Calu3 (cell line): ENCODE results near the gene YJU2. TPM values are rescaled to one million over a fixed set of nuclear protein-coding genes. Genes with fewer than 3 reads are reported as not detected.

Source experiments
- BruUV-seq: library from RNA; stranded (reverse); fragments of 400-500 nt; replicated peaks from 2 replicates; lab custom pipeline; 2021; lab: Mats Ljungman, UMichigan
- CTCF ChIA-PET: fragments of 300-600 bp; sonication (Branson Sonifier 250); formaldehyde crosslinking; loops from one replicate; lab custom pipeline; 2022; ENCODE audit warnings: antibody characterized with exemption; lab: Charles Lee
- DNase-seq: peaks from one replicate; pipeline ENCODE4 v3.0.0; 2022
- H3K27ac Mint-ChIP-seq: one replicate; pipeline ENCODE4 v1.8.0; 2022; ENCODE audit warnings: mixed read lengths; ENCODE audit not compliant: unreplicated experiment
- H3K27me3 Mint-ChIP-seq: one replicate; pipeline ENCODE4 v1.8.0; 2022; ENCODE audit warnings: mixed read lengths; ENCODE audit not compliant: unreplicated experiment
- H3K36me3 Mint-ChIP-seq: one replicate; pipeline ENCODE4 v1.8.0; 2022; ENCODE audit warnings: mild to moderate bottlenecking, moderate library complexity, mixed read lengths; ENCODE audit not compliant: insufficient read depth, unreplicated experiment
- H3K4me1 Mint-ChIP-seq: one replicate; pipeline ENCODE4 v1.8.0; 2022; ENCODE audit warnings: mild to moderate bottlenecking, low read depth, mixed read lengths; ENCODE audit not compliant: unreplicated experiment
- H3K4me3 Mint-ChIP-seq: one replicate; pipeline ENCODE4 v1.8.0; 2022; ENCODE audit warnings: mild to moderate bottlenecking, low read depth, moderate library complexity, mixed read lengths; ENCODE audit not compliant: unreplicated experiment
- H3K9me3 Mint-ChIP-seq: one replicate; pipeline ENCODE4 v1.8.0; 2022; ENCODE audit warnings: low read depth, mixed read lengths; ENCODE audit not compliant: unreplicated experiment
- intact Hi-C: fragments of 100-400 bp; cut with micrococcal nuclease; formaldehyde crosslinking; loops from one replicate; pipeline ENCODE4 v1.10.0; 2022; ENCODE audit not compliant: unreplicated experiment
- total RNA-seq: library from RNA; stranded (reverse); gene quantifications from 2 replicates; pipeline ENCODE4 v1.2.3, GENCODE V29; 2022
- TF ChIP-seq, protein P1 (sequence below): fragments of 200-600 bp; IDR thresholded peaks from one replicate; pipeline ENCODE4 v1.8.0; 2022; ENCODE audit warnings: antibody characterized with exemption; ENCODE audit not compliant: unreplicated experiment

The YJU2 gene
- total RNA-seq, 1 experiment from 2014 or later: 7.8 TPM

DNA sequence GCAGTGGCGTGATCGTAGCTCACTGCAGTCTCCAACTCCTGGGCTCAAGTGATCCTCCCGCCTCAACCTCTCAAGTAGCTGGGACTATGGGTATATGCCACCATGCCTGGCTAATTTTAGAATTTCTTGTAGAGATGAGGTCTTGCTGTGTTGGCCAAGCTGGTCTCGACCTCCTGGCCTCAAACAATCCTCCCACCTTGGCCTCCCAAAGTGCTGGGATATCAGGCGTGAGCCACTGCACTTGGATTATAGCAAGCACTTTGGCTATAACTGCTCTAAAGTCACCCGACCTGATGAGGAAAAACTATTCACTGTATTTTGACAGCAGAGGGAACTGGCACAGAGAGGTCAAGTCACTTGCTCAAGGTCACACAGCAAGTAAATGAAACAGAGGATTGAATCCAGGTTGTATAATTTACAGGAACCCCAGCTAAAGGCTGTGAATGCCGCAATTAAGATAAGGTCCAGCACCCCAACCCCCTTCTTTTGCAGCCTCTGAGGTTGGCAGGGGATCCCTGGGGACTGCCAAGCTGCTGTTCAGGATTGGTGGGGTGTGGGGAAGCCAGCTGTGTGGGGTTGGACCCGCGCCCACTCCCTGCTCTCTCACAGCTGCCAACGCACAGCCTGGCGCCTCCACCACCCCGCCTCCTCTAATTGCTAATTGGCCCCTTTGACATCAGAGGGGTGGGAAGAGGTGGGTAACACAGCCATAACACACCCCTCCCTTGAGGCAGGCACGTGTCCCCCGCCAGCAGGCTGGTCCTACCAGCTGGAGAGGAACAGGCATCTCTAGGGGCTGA, 49.3 kb downstream of the YJU2 start:
- intact Hi-C loops: no loop called here
- Mint-ChIP-seq H3K27ac (no peak overlapping the region), H3K36me3 (peaks cover under 1% of the 10 kb centered on the region), H3K27me3 (peaks cover 23% of the 10 kb centered on the region), H3K4me3 (no peak overlapping the region), H3K4me1 (no peaks in the 10 kb centered on the region), H3K9me3 (no peaks in the 10 kb centered on the region)
- TF ChIP-seq, protein P1, sequence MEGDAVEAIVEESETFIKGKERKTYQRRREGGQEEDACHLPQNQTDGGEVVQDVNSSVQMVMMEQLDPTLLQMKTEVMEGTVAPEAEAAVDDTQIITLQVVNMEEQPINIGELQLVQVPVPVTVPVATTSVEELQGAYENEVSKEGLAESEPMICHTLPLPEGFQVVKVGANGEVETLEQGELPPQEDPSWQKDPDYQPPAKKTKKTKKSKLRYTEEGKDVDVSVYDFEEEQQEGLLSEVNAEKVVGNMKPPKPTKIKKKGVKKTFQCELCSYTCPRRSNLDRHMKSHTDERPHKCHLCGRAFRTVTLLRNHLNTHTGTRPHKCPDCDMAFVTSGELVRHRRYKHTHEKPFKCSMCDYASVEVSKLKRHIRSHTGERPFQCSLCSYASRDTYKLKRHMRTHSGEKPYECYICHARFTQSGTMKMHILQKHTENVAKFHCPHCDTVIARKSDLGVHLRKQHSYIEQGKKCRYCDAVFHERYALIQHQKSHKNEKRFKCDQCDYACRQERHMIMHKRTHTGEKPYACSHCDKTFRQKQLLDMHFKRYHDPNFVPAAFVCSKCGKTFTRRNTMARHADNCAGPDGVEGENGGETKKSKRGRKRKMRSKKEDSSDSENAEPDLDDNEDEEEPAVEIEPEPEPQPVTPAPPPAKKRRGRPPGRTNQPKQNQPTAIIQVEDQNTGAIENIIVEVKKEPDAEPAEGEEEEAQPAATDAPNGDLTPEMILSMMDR: no peak
- no TSS peak for BruUV-seq
- CTCF ChIA-PET: no interaction called here
- DNase-seq: no peak

DNA sequence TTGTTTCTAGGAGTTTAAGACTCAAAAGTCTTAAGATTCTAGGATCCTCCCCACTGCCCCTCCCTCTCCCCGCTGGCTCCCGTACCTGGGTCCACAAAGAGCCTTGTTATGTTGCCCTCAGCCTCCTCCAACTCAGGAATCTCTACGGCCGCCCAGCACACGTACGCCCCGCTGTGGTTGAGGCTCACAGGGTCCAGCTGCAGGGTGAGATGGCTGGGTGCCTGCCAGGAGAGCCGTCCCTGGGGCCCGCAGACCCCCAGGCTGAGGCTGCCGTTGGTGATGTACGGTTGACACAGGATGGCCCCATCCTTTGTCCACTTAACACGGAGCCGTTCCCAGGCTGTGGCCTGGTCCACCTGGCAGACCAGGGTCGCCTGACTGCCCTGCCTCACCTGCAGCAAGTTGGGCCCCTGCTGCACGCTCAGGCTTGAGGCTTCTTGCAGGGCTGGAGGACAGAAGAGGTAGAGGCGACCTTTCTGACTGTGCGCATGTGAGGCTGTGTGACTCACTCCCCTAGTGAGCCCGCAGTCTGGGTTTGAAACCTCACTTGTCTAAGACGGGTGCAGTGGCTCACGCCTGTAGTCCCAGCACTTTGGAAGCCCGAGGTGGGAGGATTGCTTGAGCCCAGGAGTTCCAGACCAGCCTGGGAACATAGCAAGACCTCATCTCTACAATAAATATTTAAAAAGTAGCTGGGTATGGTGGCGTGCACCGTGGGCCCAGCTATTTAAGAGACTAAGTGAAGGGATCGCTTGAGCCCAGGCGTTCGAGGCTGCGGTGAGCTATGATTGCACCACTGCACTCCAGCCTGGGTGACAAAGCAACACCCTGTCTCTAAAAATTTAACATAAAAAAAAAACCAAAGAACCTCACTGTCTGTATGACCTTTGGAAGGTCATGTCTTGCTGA, 51.3 kb downstream of the YJU2 start:
- DNase-seq: no peak
- no TSS peak for BruUV-seq
- Mint-ChIP-seq H3K9me3 (no peaks in the 10 kb centered on the region), H3K27me3 (peaks cover 24% of the 10 kb centered on the region), H3K4me1 (no peaks in the 10 kb centered on the region), H3K27ac (no peak overlapping the region), H3K36me3 (no peaks in the 10 kb centered on the region), H3K4me3 (no peak overlapping the region)
- TF ChIP-seq, protein P1: no peak
- CTCF ChIA-PET: interaction anchor here (0.7 kb wide), 1 partner anchor 31 kb away, joined by 3 read pairs; no protein-coding TSS in a partner anchor
- intact Hi-C loops: no loop called here

DNA sequence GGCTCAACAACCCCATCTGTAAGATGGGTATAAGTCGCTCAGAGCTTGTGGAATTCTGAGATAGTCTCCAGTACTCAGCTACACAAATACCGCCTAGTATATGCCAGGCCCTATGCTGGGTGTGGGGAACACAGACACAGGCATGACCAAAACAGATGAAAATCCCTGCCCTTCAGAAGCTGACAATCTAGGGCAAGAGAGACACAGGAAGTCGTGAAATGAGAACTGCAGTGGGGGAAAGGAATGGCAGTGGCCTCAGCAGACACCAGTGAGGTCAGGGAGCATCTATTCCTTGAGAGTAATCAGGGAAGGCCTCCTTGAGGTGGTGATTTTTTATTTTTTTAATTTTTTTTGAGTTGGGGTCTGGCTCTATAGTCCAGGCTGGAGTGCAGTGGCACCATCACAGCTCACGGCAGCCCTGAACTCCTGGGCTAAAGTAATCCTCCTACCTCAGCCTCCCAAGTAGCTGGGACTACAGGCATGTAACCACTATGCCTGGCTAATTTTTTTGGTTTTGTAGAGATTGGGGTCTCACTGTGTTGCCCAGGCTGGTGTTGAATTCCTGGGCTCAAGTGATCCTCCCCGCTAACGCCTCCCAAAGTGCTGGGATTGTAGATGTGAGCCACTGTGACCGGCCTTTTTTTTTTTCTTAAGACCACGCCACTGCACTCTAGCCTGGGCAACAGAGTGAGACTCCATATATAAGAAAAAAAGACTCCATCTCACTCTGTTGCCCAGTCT, 52.1 kb downstream of the YJU2 start:
- intact Hi-C loops: no loop called here
- no peak overlapping the region for H3K27ac Mint-ChIP-seq
- no peaks in the 10 kb centered on the region for H3K4me1 Mint-ChIP-seq
- DNase-seq: no peak
- BruUV-seq: no TSS peak
- no peaks in the 10 kb centered on the region for H3K36me3 Mint-ChIP-seq
- TF ChIP-seq, protein P1: no peak
- CTCF ChIA-PET: interaction anchor here (0.7 kb wide), 1 partner anchor 32 kb away, joined by 3 read pairs; no protein-coding TSS in a partner anchor
- no peaks in the 10 kb centered on the region for H3K9me3 Mint-ChIP-seq
- peaks cover 24% of the 10 kb centered on the region for H3K27me3 Mint-ChIP-seq
- no peak overlapping the region for H3K4me3 Mint-ChIP-seq

DNA sequence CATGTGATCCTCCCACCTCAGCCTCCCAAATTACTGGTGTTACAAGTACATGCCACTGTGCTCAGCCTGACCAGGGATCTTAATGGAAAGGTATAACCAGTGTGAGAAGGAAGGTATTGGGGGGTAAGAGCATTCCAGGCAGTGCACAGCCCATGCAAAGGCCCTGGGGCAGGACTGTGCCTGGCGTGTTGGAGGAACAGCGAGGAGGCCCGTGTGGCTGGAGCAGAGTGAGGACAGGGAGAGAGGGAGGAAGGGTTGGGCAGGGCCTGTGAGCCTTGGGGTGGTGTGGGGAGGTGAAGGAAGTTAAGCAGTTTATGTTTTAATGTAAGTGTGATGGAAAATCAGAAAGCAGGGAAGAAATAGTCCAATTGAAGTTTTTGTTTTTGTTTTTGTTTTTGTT, 53.7 kb downstream of the YJU2 start:
- H3K9me3 Mint-ChIP-seq: no peaks in the 10 kb centered on the region
- TF ChIP-seq, protein P1: no peak

More for the DNA sequence above, 53.7 kb downstream of the YJU2 start:
- BruUV-seq: no TSS peak
- DNase-seq: no peak
- Mint-ChIP-seq H3K4me3 (no peak overlapping the region), H3K4me1 (no peaks in the 10 kb centered on the region), H3K27ac (no peak overlapping the region), H3K36me3 (no peaks in the 10 kb centered on the region), H3K27me3 (peaks cover 17% of the 10 kb centered on the region)
- intact Hi-C loops: no loop called here
- CTCF ChIA-PET: interaction anchor here (0.6 kb wide), 1 partner anchor 21 kb away, joined by 3 read pairs; no protein-coding TSS in a partner anchor
